Common myeloid progenitor, CD34-positive (primary cell): Measurements from ENCODE around the gene WDPCP.
"Not testable (repeated sequence)": the region's sequence is repeated elsewhere in the genome, so short reads cannot be mapped to it uniquely, and the experiment has no call there.

ENCODE experiments used
- CTCF ChIA-PET: fragments of 350-600 bp; sonication (Branson Sonifier 250); formaldehyde crosslinking; loops from one replicate; lab custom pipeline; 2021; ENCODE audit warnings: antibody characterized with exemption; lab: Charles Lee
- POLR2A ChIA-PET: fragments of 350-600 bp; sonication (Branson Sonifier 250); formaldehyde crosslinking; loops from one replicate; lab custom pipeline; 2021; ENCODE audit warnings: antibody characterized with exemption; lab: Charles Lee
- DNase-seq, 3 donors: peaks; one replicate each; pipeline versions ENCODE4 v3.0.0 to v3.0.0-alpha.2; 2013
- H3K27ac ChIP-seq, 2 experiments: 1 replicate in 1 of 2; 2 replicates in 1 of 2; pipeline ENCODE4 v1.7.0; 2013; ENCODE audit warnings: inconsistent platforms in 2 of 2, low read length in 2 of 2, mild to moderate bottlenecking in 2 of 2, low read depth in 1 of 2, moderate library complexity in 1 of 2; ENCODE audit not compliant: severe bottlenecking in 2 of 2, insufficient read depth in 1 of 2, poor library complexity in 1 of 2
- H3K27me3 ChIP-seq, 5 experiments: replicated peaks in 2 of 5; 1 replicate in 3 of 5; 2 replicates in 2 of 5; pipeline versions ENCODE4 v1.6.1 to v1.7.0; 2013; ENCODE audit warnings: low read length in 4 of 5, mild to moderate bottlenecking in 2 of 5, moderate library complexity in 2 of 5, inconsistent platforms in 1 of 5; ENCODE audit not compliant: insufficient read depth in 5 of 5, control insufficient read depth in 4 of 5
- H3K36me3 ChIP-seq, 4 experiments: 1 replicate in 2 of 4; 2 replicates in 2 of 4; pipeline versions ENCODE4 v1.6.1 to v1.7.0; 2013; ENCODE audit warnings: low read length in 3 of 4, control low read depth in 1 of 4, mild to moderate bottlenecking in 1 of 4; ENCODE audit not compliant: control insufficient read depth in 4 of 4, insufficient read depth in 4 of 4
- H3K4me1 ChIP-seq, 4 experiments: 1 replicate in 3 of 4; 2 replicates in 1 of 4; pipeline versions ENCODE4 v1.6.1 to v1.7.1; 2013; ENCODE audit warnings: low read length in 3 of 4, mild to moderate bottlenecking in 3 of 4, control low read depth in 1 of 4, inconsistent platforms in 1 of 4, moderate library complexity in 1 of 4; ENCODE audit not compliant: control insufficient read depth in 4 of 4, insufficient read depth in 4 of 4; ENCODE audit errors: control extremely low read depth in 1 of 4
- H3K4me3 ChIP-seq, 7 experiments: 1 replicate in 4 of 7; 2 replicates in 3 of 7; pipeline versions ENCODE4 v1.5.1 to v1.7.0; 2013; ENCODE audit warnings: mild to moderate bottlenecking in 7 of 7, low read length in 6 of 7, moderate library complexity in 6 of 7, inconsistent platforms in 2 of 7, low read depth in 2 of 7, control low read depth in 1 of 7; ENCODE audit not compliant: insufficient read depth in 4 of 7, control insufficient read depth in 1 of 7; ENCODE audit errors: extremely low read depth in 1 of 7
- H3K9me3 ChIP-seq, 5 experiments: 1 replicate in 4 of 5; 2 replicates in 1 of 5; pipeline versions ENCODE4 v1.6.1 to v1.7.1; 2013; ENCODE audit warnings: low read length in 4 of 5, mild to moderate bottlenecking in 2 of 5, inconsistent platforms in 1 of 5, low read depth in 1 of 5, moderate library complexity in 1 of 5; ENCODE audit not compliant: control insufficient read depth in 4 of 5, insufficient read depth in 2 of 5; ENCODE audit errors: control extremely low read depth in 1 of 5
- WGBS: methylation state at CpG from one replicate; pipeline ENCODE4 v1.1.5; 2013; ENCODE audit not compliant: insufficient coverage; 5-methylcytosine and 5-hydroxymethylcytosine counted together

Gene WDPCP

GRCh38 chr2:63578767-63579166, 9.5 kb downstream of the WDPCP start:
- CTCF ChIA-PET: no interaction called here
- Histone ChIP-seq H3K4me3 (no peak overlapping the region), H3K27me3 (no peaks in the 10 kb centered on the region), H3K36me3 (no peaks in the 10 kb centered on the region), H3K4me1 (no peaks in the 10 kb centered on the region), H3K27ac (no peak overlapping the region), H3K9me3 (peaks cover 0 to 4% (median under 1%) of the 10 kb centered on the region in 5 experiments)
- no peak for DNase-seq
- POLR2A ChIA-PET: no interaction called here
- 100% methylated on average over 1 of the region's 3 CpGs for WGBS

- ChIA-PET POLR2A (no interaction called here), CTCF (no interaction called here)
- H3K27ac ChIP-seq: no peak overlapping the region
- H3K27me3 ChIP-seq: no peaks in the 10 kb centered on the region
- H3K36me3 ChIP-seq: no peaks in the 10 kb centered on the region
- no peak for DNase-seq
- H3K4me3 ChIP-seq: no peak overlapping the region
- H3K4me1 ChIP-seq: no peaks in the 10 kb centered on the region
- peaks cover 0 to 8% (median 2%) of the 10 kb centered on the region in 5 experiments for H3K9me3 ChIP-seq
Measured at GRCh38 chr2:63576546-63576945, 11.7 kb downstream of the WDPCP start.

- H3K27ac ChIP-seq, DNase-seq, H3K4me1 ChIP-seq, H3K27me3 ChIP-seq, H3K9me3 ChIP-seq, H3K36me3 ChIP-seq, H3K4me3 ChIP-seq, POLR2A ChIA-PET: not testable (repeated sequence)
- CTCF ChIA-PET: interaction anchor here (0.9 kb wide), 1 partner anchor 11 kb away, joined by 3 read pairs; no protein-coding TSS in a partner anchor
- WGBS: 95% methylated on average over 8 of the region's 13 CpGs
Measured at GRCh38 chr2:63573726-63574345, 14.4 kb downstream of the WDPCP start.

GRCh38 chr2:63573026-63573425, 15.3 kb downstream of the WDPCP start:
- CTCF ChIA-PET, POLR2A ChIA-PET, H3K36me3 ChIP-seq, H3K4me1 ChIP-seq, H3K27me3 ChIP-seq, H3K4me3 ChIP-seq, DNase-seq, H3K27ac ChIP-seq: not testable (repeated sequence)
- WGBS: no CpG with 5 or more reads among the region's 3 CpGs
- peaks cover 0 to 10% (median 6%) of the 10 kb centered on the region in 5 experiments for H3K9me3 ChIP-seq

GRCh38 chr2:63572001-63572400, 16.3 kb downstream of the WDPCP start:
- Histone ChIP-seq H3K27me3 (no peaks in the 10 kb centered on the region), H3K27ac (no peak overlapping the region), H3K9me3 (peaks cover under 1 to 18% (median 8%) of the 10 kb centered on the region in 5 experiments), H3K4me3 (no peak overlapping the region), H3K4me1 (no peaks in the 10 kb centered on the region), H3K36me3 (peaks cover 0 to 3% (median 0%) of the 10 kb centered on the region in 4 experiments)
- ChIA-PET POLR2A (no interaction called here), CTCF (no interaction called here)
- 100% methylated on average over 2 of the region's 2 CpGs for WGBS
- DNase-seq: no peak

GRCh38 chr2:63571291-63571690, 17.0 kb downstream of the WDPCP start:
- no peaks in the 10 kb centered on the region for H3K4me1 ChIP-seq
- H3K36me3 ChIP-seq: peaks cover 0 to 3% (median 0%) of the 10 kb centered on the region in 4 experiments
- ChIA-PET CTCF (no interaction called here), POLR2A (no interaction called here)
- WGBS: no CpG with 5 or more reads among the region's 2 CpGs
- H3K27me3 ChIP-seq: no peaks in the 10 kb centered on the region
- DNase-seq: no peak
- H3K27ac ChIP-seq: no peak overlapping the region
- no peak overlapping the region for H3K4me3 ChIP-seq
- H3K9me3 ChIP-seq: peaks cover 6 to 25% (median 10%) of the 10 kb centered on the region in 5 experiments

GRCh38 chr2:63569740-63570139, 18.5 kb downstream of the WDPCP start:
- ChIA-PET POLR2A (no interaction called here), CTCF (no interaction called here)
- H3K27ac ChIP-seq: no peak overlapping the region
- no peak for DNase-seq
- no peaks in the 10 kb centered on the region for H3K27me3 ChIP-seq
- H3K4me3 ChIP-seq: no peak overlapping the region
- peaks cover 6 to 28% (median 11%) of the 10 kb centered on the region in 5 experiments for H3K9me3 ChIP-seq
- H3K4me1 ChIP-seq: no peaks in the 10 kb centered on the region
- H3K36me3 ChIP-seq: peaks cover 0 to 3% (median 0%) of the 10 kb centered on the region in 4 experiments
